CD4-positive, alpha-beta T cell treated with Interleukin-15 for 1 hour (primary cell): ENCODE results near the gene THBS1.

Source experiments
- DNase-seq: peaks from one replicate; pipeline ENCODE4 v3.0.0-alpha.2; 2020

The THBS1 gene

GRCh38 chr15:39574427-39574826 lies 6.5 kb upstream of the THBS1 start:
- DNase-seq = no peak

DNA sequence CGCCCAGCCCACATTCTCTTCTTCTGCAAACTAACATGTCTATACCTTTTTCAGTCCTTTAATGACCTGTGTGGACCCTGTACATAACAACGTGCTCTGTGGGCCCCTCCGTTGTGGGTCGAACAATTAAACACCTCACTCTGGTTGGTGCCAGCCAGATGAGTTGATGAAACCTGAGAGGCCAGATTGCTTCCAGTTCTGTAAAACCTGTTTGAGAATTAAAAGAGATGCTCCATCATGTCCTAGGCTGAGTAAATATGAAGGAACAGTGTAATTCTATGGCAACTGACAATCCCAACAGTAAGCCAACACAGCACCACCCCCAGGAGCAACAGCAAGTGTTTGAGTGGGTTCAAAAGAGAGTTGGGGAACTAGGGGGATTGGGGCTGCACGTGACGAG lies 5.7 kb upstream of the THBS1 start:
- DNase-seq = no peak

DNA sequence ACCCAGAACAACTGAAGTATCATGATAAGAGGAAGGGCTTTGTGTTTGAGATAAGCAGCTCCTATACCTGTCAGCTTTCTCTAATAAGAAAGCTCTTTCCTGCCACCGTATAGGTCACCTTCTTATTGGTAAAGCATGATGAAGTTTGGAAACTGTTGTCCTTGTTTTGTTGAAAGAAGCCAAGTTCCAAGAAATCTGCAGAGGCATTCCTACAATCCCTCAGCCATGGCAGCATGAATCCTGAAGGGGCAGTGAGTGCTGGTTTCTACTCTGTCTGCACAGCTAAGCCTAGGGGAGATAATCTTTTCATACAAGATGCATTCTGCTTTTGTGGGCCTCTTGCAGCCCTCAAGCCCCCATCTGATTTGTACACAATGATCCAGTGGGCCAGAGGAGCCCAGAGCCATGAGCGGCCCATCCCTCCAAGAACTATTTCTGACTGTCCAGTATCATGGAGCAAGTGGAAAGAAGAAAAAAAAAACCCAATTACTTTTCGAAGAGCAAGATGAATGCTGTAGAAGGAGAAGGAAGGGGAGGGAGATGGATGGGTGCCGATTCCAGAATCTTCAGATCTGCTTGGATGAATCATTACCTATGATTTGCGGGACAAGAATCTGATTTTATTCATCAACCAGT lies 1.9 kb upstream of the THBS1 start:
- DNase-seq = no peak

GRCh38 chr15:39579487-39580116 lies 1.3 kb upstream of the THBS1 start:
- no peak for DNase-seq

- DNase-seq = peak; percentile 78
These were observed 778 bp upstream of the THBS1 start for GRCh38 chr15:39580117-39580484.

- no peak for DNase-seq
These were observed 438 bp downstream of the THBS1 start for GRCh38 chr15:39581242-39581792.

GRCh38 chr15:39581793-39582285 lies 960 bp downstream of the THBS1 start:
- no peak for DNase-seq

DNA sequence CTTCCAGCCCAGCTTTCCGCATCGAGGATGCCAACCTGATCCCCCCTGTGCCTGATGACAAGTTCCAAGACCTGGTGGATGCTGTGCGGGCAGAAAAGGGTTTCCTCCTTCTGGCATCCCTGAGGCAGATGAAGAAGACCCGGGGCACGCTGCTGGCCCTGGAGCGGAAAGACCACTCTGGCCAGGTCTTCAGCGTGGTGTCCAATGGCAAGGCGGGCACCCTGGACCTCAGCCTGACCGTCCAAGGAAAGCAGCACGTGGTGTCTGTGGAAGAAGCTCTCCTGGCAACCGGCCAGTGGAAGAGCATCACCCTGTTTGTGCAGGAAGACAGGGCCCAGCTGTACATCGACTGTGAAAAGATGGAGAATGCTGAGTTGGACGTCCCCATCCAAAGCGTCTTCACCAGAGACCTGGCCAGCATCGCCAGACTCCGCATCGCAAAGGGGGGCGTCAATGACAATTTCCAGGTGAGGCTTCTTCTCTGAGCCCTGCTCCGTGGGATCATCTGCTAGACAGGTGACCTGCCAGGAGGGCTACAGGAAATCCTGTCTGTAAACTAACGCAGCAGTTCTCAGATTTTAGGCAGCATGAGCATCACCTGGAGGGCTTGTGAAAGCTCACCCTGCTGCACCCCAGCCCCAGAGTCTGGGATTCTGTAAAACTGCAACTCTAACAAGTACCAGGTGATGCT lies 1.6 kb downstream of the THBS1 start:
- DNase-seq = no peak

GRCh38 chr15:39582977-39583595 lies 2.2 kb downstream of the THBS1 start:
- no peak for DNase-seq

GRCh38 chr15:39583596-39584265 lies 2.9 kb downstream of the THBS1 start:
- DNase-seq = no peak

DNA sequence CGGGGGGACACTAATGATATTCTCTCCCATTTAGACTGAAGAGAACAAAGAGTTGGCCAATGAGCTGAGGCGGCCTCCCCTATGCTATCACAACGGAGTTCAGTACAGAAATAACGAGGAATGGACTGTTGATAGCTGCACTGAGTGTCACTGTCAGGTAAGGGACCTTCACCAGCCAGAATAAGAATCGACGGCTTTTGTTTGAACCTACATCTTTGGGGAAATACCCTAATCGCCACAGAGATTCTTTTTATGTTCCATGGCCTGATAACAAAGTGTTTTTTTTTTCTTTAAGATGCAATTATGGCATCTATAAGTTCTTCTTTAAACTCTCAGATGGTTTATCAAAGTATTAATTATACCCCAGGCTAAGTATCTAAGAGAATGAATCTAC lies 3.4 kb downstream of the THBS1 start:
- DNase-seq = no peak

- no peak for DNase-seq
These were observed 3.9 kb downstream of the THBS1 start for GRCh38 chr15:39584662-39585388.

DNA sequence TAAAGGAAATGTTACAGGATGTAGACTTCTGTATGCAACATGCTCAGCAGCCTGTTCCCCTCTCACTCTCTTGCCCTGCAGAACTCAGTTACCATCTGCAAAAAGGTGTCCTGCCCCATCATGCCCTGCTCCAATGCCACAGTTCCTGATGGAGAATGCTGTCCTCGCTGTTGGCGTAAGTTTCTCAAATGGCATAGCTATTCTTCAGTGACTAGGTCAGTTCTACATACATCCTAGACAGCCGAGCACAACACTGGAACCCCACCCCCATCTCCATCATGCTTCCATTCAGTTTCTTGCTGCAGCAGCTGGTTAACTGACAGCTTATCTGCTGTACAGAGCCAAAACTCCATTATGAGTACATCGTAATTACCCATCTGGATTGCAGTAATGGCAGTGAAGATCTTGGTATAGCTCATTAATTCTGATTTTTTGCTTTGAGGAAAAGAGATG lies 4.5 kb downstream of the THBS1 start:
- no peak for DNase-seq

DNA sequence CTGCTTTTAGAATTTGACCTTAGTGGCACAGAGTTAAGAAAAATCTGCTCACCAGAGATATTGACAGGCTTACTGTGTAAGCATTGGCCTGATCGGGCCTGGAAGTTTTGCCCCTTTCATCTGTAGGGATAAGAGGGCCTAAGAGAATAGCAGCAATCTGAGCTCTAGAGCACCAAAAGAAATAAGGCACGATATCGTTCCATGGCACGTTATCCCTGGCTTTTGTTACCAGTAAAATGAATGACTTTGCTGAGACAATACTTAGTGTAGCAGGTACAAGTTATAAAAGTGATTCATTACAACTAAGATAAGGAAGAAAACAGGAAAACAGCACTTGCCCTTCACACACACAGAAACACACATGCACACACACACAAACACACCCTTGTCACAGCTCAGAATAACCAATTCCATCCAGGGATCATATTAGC lies 5.0 kb downstream of the THBS1 start:
- no peak for DNase-seq

DNA sequence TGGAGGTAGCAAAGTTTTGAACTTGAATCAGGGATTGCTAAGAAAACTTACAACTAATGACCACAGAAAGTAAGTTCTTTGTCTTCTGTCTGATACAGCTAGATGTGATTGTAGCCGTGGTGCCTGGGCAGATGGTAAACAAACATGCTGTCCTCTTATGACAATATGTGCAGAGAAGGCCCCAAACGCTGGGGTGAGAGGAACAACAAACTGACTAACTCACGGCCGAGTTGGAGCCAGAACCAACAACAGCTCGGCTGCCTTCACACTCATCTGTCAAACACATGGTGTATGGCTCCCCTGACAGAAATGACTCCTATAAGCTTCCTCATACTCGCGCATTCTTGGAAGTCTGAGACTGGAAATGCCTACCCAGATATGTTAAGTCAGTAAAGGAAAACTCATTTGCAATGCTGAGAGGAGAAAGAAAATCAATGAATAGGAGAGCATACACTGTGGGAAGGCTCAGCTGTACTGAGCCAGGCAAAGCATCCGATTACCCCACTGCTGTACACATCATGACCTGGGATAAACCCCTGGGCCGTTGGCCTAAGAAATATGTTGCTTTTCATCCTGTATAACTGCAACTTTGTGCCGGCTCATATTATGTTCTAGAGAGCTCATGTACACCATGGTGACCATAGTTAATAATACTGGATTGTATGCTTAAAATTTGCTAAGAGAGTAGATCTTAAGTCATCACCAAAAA lies 5.7 kb downstream of the THBS1 start:
- no peak for DNase-seq

DNA sequence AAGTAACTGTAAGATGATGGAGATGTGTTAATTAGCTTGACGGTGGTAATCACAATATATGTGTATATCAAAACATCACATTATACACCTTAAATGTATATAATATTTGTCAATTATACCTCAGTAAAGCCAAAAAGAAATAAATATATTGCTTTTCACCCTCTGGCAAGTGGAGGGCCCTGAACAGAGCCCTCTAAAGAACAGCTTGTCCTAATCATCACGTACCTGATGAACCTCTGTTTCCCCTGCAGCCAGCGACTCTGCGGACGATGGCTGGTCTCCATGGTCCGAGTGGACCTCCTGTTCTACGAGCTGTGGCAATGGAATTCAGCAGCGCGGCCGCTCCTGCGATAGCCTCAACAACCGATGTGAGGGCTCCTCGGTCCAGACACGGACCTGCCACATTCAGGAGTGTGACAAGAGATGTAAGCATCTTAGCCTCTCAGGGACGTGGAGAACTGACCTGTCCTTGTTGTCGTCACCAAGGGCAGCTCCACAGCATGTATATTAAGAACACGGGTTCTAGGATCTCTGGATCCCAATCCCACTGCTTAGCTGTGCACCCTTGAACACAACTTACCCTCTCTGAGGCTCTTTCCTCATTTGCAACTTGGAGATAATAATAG lies 6.3 kb downstream of the THBS1 start:
- no peak for DNase-seq

DNA sequence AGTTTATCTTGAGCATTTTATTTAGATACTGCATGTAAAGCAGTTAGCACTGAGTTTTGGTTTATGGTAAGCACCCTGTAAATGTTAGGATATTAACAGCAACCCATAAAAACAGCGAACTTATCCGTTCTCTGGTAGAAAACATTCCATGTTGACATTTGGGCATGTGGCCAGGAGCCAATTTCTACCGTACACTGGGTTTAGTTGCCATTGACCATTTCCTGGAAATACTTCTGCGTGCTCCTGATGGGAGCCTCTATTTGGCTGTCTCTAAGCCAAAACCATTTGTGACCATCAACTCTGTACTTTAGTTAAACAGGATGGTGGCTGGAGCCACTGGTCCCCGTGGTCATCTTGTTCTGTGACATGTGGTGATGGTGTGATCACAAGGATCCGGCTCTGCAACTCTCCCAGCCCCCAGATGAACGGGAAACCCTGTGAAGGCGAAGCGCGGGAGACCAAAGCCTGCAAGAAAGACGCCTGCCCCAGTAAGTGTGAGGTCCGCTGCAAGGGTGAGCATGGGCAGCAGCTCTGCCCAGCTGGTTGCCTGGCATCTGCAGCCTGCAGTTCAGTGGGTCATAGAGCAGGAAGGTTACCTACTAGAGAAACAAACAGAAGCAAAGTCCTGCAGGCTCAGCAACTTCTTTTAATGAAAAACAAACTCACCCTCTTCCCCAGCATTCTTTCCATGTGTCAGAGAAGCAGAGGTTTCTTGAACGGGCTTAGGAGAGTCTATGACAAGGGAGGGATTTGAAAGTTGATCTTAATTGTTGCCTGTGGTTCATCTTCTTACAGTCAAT lies 7.1 kb downstream of the THBS1 start:
- no peak for DNase-seq

DNA sequence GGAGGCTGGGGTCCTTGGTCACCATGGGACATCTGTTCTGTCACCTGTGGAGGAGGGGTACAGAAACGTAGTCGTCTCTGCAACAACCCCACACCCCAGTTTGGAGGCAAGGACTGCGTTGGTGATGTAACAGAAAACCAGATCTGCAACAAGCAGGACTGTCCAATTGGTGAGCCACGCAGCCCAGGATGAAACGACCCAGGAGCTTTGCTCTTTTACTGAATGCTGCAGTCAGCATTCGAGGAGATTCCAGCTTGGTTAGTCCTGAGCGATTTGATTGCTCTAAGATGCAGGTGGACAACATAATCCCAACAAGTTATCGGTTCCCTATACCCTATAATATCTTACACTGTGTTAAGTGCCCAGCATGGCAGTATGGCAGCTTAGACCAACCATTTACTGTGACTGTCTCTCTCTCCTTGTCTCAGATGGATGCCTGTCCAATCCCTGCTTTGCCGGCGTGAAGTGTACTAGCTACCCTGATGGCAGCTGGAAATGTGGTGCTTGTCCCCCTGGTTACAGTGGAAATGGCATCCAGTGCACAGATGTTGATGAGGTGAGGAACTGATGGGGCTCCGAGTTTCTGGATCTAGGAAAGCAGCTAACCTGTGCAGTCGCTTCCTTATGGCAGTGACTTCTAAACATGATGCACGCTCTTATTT lies 7.8 kb downstream of the THBS1 start:
- DNase-seq = no peak

DNA sequence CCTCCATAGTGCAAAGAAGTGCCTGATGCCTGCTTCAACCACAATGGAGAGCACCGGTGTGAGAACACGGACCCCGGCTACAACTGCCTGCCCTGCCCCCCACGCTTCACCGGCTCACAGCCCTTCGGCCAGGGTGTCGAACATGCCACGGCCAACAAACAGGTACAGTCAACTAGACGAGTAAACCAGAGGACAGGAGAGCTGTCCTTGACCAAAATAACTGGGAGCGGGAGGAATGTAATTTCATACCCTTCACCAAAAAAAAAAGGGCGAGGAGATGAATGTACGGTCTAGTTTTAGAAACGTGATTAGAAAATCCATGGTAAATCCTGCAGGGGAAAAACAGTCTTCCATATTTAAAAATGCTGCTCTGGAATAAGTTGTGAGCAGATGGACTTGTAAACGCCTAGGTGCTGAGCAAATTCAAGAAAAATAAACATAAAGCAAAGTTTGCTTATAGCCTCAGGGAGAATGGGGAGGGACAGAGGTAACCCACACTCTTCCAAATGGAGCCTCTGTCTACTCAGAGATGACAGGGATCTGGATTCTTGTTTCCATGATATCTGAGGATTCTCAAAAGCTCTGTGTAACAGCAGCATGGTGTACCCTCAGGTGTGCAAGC lies 8.4 kb downstream of the THBS1 start:
- DNase-seq = no peak
